ENCODE results near the gene SLC27A4. TPM values are rescaled to one million over a fixed set of nuclear protein-coding genes. Genes with fewer than 3 reads are reported as not detected.

SLC27A4 gene
- total and polyA plus RNA-seq, 2 donors from 2014 or later: 29.3 to 58.7 TPM

DNA sequence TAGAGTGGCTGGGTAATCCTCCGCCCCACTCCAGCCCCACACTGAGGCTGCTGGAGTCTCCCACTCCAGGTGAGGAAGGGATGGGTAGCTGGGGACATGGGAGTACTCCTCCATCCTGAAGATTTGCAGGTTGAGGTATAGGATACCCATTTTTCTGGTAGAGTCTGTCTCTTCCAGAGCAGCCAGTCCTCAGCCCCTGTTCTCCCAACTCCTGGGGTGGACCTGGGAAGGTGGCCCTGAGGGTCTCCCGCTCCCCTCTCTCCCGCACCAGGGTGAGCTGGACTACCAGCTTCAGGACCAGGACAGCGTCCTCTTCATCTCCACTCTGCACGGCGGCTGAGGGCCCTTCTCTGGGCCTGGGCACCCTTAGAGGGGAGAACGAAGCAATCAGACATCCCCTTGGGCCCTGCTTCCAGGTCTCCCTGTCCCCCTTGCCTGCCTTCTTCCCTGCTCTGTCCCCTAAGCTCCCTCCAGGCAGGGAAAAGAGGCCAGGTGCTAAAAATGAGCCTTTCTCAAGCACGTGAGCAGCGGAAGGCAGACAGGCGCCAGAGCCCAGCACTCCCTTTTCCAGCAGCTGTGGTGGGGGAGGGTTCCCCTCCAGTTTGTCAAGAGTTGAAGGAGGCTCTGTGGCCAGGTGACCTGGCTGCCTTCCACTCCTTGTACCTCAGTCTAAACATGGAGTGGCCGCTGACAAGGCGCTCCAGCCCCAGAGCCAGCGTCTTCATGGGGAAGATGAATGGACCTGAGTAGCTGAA lies 49.2 kb downstream of the SLC27A4 start:
- no peaks in the 10 kb centered on the region for H3K9me3 ChIP-seq (ENCODE audit: control insufficient read depth in 2 of 3, insufficient read depth in 1 of 3, low read length in 3 of 3)
- TF ChIP-seq, protein P1, sequence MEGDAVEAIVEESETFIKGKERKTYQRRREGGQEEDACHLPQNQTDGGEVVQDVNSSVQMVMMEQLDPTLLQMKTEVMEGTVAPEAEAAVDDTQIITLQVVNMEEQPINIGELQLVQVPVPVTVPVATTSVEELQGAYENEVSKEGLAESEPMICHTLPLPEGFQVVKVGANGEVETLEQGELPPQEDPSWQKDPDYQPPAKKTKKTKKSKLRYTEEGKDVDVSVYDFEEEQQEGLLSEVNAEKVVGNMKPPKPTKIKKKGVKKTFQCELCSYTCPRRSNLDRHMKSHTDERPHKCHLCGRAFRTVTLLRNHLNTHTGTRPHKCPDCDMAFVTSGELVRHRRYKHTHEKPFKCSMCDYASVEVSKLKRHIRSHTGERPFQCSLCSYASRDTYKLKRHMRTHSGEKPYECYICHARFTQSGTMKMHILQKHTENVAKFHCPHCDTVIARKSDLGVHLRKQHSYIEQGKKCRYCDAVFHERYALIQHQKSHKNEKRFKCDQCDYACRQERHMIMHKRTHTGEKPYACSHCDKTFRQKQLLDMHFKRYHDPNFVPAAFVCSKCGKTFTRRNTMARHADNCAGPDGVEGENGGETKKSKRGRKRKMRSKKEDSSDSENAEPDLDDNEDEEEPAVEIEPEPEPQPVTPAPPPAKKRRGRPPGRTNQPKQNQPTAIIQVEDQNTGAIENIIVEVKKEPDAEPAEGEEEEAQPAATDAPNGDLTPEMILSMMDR (IDR thresholded peaks at IDR 0.05; ENCODE audit: borderline replicate concordance, extremely low read depth, insufficient read depth): no peak
- H3K27me3 ChIP-seq (ENCODE audit: control insufficient read depth, insufficient read depth, low read length): peaks cover 26% of the 10 kb centered on the region
- DNase-seq (peak in 1 of 5 donors; percentile 42), FAIRE-seq (no peak)
- no peak overlapping the region for H3K4me3 ChIP-seq (ENCODE audit: low read length in 3 of 3)
- H3K9ac ChIP-seq (ENCODE audit: low read length in 3 of 3): no peak overlapping the region
- peaks cover 0 to 17% (median 15%) of the 10 kb centered on the region in 3 donors for H3K36me3 ChIP-seq (ENCODE audit: control insufficient read depth in 2 of 3, insufficient read depth in 3 of 3, low read length in 3 of 3)
- intact Hi-C loops (cut with DNase I): no loop called here
- H3K27ac ChIP-seq (ENCODE audit: low read depth in 2 of 2, low read length in 2 of 2): no peak overlapping the region
- H3K4me1 ChIP-seq (ENCODE audit: control insufficient read depth in 2 of 3, insufficient read depth in 2 of 3, low read depth in 1 of 3, low read length in 3 of 3): no peaks in the 10 kb centered on the region

DNA sequence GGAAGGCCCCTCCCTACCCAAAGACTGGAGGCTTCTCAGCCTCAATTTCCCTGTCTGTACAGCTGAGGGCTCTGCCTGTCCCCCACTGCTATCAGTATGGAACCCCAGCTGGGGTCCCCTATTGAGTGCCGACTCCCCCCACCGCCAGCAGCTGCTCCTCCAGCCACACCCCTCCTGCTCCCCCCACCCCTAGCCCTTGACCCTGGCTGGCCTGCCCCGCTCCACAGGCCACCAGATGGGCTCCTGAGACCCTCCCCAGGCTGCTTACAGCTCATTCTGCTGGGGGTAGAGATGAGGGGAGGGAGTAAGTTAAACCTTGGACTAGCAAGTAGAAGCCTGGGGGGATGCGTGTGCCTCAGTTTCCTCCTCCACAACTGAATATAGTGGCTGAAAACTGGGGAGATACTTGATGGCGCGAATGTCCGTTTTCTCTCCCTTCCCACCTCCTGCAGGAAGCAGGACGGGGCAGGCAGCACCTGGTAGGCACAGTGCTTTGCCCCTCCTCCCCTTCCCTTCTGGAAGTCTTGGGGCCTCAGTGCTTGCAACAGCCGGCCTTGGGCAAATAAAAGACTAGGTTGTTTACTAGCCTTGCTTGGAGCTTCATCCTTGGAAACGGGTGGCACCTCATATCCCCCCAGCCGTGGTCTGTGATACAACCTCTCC lies 50.0 kb downstream of the SLC27A4 start:
- H3K4me1 ChIP-seq (ENCODE audit: control insufficient read depth in 2 of 3, insufficient read depth in 2 of 3, low read depth in 1 of 3, low read length in 3 of 3): no peaks in the 10 kb centered on the region
- DNase-seq (no peak), FAIRE-seq (no peak)
- TF ChIP-seq, protein P1 (IDR thresholded peaks at IDR 0.05; ENCODE audit: borderline replicate concordance, extremely low read depth, insufficient read depth): no peak
- H3K27ac ChIP-seq (ENCODE audit: low read depth in 2 of 2, low read length in 2 of 2): no peak overlapping the region
- no peak overlapping the region for H3K9ac ChIP-seq (ENCODE audit: low read length in 3 of 3)
- no peaks in the 10 kb centered on the region for H3K9me3 ChIP-seq (ENCODE audit: control insufficient read depth in 2 of 3, insufficient read depth in 1 of 3, low read length in 3 of 3)
- H3K4me3 ChIP-seq (ENCODE audit: low read length in 3 of 3): no peak overlapping the region
- peaks cover 32% of the 10 kb centered on the region for H3K27me3 ChIP-seq (ENCODE audit: control insufficient read depth, insufficient read depth, low read length)
- peaks cover 0 to 17% (median 15%) of the 10 kb centered on the region in 3 donors for H3K36me3 ChIP-seq (ENCODE audit: control insufficient read depth in 2 of 3, insufficient read depth in 3 of 3, low read length in 3 of 3)
- intact Hi-C loops (cut with DNase I): no loop called here

GRCh38 chr9:128390813-128391711 lies 50.7 kb downstream of the SLC27A4 start:
- intact Hi-C loops (cut with DNase I): no loop called here
- FAIRE-seq (no peak), DNase-seq (no peak)

More at GRCh38 chr9:128390813-128391711, 50.7 kb downstream of the SLC27A4 start:
- no peak overlapping the region for H3K9ac ChIP-seq (ENCODE audit: low read length in 3 of 3)
- H3K4me3 ChIP-seq (ENCODE audit: low read length in 3 of 3): no peak overlapping the region
- no peaks in the 10 kb centered on the region for H3K4me1 ChIP-seq (ENCODE audit: control insufficient read depth in 2 of 3, insufficient read depth in 2 of 3, low read depth in 1 of 3, low read length in 3 of 3)
- no peak overlapping the region for H3K27ac ChIP-seq (ENCODE audit: low read depth in 2 of 2, low read length in 2 of 2)
- TF ChIP-seq, protein P1 (IDR thresholded peaks at IDR 0.05; ENCODE audit: borderline replicate concordance, extremely low read depth, insufficient read depth): no peak
- no peaks in the 10 kb centered on the region for H3K9me3 ChIP-seq (ENCODE audit: control insufficient read depth in 2 of 3, insufficient read depth in 1 of 3, low read length in 3 of 3)
- H3K27me3 ChIP-seq (ENCODE audit: control insufficient read depth, insufficient read depth, low read length): peaks cover 32% of the 10 kb centered on the region
- peaks cover 0 to 17% (median 15%) of the 10 kb centered on the region in 3 donors for H3K36me3 ChIP-seq (ENCODE audit: control insufficient read depth in 2 of 3, insufficient read depth in 3 of 3, low read length in 3 of 3)

All from kidney (tissue), 14 donors.